ENCODE results near the gene SV2C.

DNA sequence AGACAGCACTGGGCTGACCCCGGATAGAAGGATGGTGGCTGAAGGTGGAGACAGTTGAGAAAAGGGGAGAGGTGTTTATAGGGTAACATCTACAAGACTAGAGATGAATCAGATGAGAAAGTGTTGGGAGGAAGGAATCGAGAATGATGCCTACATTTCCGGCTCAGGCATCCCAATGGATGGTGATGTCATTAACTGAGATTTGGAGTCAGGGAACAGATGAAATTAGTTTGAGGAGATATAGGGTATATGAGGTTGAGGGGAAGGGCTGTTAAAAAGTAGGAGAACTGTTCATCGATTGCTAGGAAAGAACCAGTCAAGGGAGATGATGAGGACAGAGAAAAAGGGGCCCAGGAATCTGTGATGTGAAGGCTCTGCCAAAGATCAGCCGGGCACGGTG, 295.2 kb downstream of the SV2C start:
- TF ChIP-seq, protein P1, sequence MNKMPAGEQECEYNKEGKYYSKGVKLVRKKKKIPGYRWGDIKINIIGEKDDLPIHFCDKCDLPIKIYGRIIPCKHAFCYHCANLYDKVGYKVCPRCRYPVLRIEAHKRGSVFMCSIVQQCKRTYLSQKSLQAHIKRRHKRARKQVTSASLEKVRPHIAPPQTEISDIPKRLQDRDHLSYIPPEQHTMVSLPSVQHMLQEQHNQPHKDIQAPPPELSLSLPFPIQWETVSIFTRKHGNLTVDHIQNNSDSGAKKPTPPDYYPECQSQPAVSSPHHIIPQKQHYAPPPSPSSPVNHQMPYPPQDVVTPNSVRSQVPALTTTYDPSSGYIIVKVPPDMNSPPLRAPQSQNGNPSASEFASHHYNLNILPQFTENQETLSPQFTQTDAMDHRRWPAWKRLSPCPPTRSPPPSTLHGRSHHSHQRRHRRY (tag by site-specific recombination; IDR thresholded peaks at IDR 0.05), result no peak
- no peak for TF ChIP-seq ZEB2 (tag by site-specific recombination; IDR thresholded peaks at IDR 0.05)
- TF ChIP-seq ZNF121 (tag by site-specific recombination; IDR thresholded peaks at IDR 0.05), result no peak
- TF ChIP-seq SCRT1 (tag by site-specific recombination; IDR thresholded peaks at IDR 0.05; ENCODE audit: borderline replicate concordance), result no peak
- no peak for TF ChIP-seq ZNF747 (tag by site-specific recombination; IDR thresholded peaks at IDR 0.05)
- TF ChIP-seq, protein P2, sequence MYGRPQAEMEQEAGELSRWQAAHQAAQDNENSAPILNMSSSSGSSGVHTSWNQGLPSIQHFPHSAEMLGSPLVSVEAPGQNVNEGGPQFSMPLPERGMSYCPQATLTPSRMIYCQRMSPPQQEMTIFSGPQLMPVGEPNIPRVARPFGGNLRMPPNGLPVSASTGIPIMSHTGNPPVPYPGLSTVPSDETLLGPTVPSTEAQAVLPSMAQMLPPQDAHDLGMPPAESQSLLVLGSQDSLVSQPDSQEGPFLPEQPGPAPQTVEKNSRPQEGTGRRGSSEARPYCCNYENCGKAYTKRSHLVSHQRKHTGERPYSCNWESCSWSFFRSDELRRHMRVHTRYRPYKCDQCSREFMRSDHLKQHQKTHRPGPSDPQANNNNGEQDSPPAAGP (tag by site-specific recombination; IDR thresholded peaks at IDR 0.05), result no peak
- TF ChIP-seq ZNF837 (tag by site-specific recombination; IDR thresholded peaks at IDR 0.05), result no peak
- TF ChIP-seq REST (tag by site-specific recombination; IDR thresholded peaks at IDR 0.05), result no peak

All from HEK293 (cell line).